HG03520 (cell line): ENCODE data around the gene TPSD1.

Source experiments
- ATAC-seq: cut with Tn5 transposase; IDR thresholded peaks from one replicate; pipeline ENCODE4 v1.9.1; 2021; ENCODE audit warnings: mild to moderate bottlenecking, moderate library complexity; ENCODE audit not compliant: unreplicated experiment

TPSD1 gene

DNA sequence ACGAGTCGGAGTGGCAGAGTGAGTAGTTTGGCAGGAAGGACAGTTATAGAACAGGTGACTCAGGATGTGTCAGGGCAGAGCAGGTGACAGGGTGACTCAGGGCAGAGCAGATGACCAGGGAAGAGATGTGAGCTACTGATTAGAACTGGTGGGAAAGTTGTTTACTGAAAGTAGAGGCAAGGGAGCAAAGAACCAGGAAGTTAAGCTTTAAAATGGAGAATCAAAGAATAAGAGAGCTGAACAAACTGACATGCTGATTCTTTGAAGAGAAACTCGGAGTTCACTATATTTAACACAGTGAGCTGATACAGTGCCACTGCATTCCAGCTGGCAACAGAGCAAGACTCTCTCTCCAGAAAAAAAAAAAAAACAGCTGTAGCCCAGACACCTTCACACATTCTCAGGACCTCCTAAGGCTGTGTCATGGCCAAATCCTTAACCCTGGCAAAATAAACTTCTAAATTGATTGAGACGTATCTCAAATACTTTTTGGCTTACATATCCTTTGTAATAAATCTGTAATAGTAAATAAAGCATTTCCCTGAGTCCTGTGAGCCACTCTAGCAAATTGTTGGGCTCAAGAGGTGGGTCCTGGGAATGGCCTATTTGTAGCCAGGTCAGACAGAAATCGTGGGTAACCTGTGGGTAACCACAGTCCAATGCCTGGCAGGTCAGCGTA, 41.3 kb downstream of the TPSD1 start:
- ATAC-seq, result no peak

DNA sequence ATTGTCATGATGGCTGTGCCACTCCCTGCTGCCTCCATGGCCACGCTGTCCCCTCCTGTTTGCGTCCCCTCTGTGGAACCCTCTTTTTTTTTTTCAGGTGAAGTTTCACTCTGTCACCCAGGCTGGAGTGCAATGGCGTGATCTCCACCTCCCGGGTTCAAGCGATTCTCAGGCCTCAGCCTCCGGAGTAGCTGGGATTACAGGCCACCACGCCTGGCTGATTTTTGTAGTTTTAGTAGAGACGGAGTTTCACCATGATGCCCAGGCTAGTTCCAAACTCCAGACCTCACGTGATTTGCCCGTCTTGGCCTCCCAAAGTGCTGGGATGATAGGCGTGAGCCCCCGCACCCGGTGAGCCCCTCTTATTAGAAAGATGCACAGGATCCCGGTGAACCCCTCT, 42.5 kb downstream of the TPSD1 start:
- ATAC-seq, result no peak

DNA sequence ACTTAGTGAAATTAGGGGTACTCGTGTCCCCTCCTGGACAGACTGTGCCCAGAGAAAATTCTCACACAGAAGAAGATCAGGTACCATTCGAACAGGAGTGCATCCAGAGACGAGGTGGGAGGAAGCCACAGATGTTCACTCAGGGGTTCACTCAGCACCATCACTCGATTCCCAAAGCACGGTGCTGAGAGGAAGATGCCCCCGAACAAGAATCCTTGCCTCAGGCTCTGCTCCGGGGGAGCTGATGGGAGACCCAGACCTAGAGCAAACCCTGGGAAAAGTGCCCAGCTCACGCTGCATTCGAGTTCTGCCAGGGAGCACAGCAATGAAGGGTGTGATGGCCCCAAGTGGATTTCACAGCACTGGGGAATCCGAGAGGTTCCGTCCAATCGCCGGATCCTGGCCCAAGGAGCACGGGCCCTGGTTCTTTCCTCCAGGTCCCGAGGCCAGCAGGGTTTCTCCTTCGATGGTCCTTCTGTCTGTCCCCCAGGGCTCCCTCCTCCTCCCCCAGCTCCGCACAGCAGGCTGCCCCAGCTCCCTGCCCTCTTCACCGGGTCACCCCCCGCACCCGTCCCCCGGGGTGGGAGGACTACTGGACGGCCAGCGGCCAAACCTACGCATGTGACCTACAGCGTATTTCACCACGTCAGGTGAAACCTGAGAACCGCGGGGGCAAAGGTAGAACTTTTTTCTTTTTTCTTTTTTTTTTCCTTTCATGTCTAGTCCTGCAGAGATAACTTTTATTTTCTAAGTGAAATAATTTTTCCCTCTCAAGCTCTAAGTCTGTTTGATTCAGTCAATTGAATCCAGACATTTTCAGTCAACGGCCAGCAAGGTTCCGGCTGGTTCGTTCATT, 43.4 kb downstream of the TPSD1 start:
- ATAC-seq, result no peak

DNA sequence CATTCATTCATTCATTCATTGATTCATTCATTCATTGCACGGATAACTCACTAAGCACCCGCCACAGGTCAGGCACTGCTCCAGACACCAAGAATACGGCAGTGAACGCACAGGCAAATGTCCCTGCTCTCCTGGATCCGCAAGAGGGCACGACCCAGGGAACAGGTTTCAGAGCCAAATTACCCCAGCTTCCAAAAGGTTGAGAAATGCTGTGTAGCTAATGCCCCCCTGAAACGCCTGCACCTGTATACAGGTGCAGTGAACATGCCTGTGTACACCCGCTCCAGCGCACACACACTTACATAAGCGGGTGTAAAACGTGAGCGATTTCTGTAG, 44.0 kb downstream of the TPSD1 start:
- ATAC-seq, result no peak

DNA sequence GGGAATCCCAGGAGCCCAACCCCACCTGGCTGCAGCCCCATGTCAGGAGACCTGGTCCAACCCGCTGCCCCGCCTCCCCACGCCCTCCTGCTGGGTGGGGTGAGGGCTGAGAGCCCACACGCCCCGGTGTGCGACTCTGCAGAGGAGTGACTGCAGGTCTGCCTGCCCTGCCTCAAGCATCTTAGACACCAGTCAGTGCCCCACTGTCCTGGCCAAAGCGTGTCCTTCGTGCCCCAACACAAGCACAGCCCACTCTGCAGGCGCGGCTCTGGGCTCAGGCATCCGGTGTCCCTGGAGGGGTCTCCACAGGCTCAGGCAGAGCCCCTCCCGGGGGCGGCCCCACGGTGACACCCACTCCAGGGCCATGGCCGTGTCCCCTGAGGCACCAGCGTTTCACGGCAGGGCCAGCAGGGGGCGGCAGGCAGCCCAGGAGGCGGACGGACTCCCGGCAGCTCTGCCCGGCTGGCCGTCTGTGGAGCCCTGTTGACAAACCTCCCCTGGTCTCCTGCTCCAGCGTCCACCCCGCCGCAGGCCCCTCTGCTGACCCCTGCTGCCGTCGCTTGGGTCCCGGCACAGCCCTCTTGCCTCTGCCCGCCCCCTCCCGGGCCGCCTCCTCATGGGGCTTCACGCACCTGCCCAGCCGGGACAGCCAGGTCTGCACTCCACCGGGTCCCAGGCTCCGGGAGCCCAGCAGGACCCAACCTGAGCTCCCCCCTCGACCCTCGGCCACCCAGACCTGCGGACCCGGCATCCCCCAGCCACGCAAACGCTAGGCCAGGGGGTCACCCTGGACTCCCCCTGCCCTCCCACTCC, 45.0 kb downstream of the TPSD1 start:
- no peak for ATAC-seq

DNA sequence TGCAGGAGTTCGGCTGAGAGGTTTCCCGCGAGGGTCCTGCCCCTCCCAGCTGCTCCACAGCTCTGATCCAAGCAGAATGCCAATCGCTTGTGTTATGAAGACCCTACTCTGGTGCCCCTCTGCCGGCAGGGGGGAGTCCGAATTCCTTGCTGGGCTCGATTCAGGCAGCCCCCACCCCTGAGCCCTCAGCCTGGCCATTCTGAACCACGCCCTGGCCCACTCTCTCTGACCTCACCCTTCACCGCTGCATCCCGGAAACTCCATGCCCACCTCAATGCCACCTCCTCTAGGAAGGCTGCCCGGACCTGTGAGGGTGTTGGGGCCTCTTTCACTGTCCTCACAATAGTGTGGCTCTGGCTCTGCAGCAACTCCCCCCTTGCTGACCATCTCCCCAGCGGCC, 45.7 kb downstream of the TPSD1 start:
- no peak for ATAC-seq

DNA sequence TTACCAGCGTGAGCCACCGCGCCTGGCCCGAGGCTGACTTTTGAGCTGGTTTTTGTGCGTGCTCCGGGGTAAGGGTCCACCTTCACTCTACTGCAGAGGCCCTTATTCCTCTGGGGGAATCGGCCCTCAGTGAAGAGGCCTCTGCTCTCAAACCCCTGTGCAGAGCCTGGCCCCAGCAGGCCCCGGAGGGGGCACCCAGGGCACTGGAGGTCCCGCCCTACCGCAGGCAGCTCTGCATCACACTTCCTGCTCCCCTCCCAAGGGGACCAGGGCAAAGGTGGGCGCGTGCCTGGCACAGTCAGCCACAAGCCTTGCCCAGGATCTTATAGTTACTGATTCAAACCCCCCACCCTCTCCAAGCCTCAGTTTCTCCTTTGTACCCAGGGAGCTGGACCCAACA, 50.0 kb downstream of the TPSD1 start:
- ATAC-seq, result no peak

DNA sequence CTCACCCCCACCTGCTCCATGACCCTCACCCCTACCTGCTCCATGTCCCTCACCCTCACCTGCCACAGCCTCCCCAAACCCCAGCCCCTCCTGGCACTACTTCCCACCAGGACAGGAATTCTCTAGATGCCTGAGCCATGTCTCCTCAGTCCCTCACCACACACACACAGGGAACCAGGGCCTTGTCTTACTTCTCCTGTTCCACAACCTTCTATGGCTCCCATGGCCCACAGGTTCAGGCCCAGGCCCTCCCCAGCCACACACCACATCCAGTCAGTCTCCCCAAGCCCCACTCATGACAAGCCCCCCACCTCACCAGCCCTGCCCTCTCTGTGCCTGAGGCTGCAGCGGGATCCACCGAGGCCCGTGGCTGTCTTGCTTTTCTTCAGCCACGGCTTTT, 50.5 kb downstream of the TPSD1 start:
- ATAC-seq, result no peak

DNA sequence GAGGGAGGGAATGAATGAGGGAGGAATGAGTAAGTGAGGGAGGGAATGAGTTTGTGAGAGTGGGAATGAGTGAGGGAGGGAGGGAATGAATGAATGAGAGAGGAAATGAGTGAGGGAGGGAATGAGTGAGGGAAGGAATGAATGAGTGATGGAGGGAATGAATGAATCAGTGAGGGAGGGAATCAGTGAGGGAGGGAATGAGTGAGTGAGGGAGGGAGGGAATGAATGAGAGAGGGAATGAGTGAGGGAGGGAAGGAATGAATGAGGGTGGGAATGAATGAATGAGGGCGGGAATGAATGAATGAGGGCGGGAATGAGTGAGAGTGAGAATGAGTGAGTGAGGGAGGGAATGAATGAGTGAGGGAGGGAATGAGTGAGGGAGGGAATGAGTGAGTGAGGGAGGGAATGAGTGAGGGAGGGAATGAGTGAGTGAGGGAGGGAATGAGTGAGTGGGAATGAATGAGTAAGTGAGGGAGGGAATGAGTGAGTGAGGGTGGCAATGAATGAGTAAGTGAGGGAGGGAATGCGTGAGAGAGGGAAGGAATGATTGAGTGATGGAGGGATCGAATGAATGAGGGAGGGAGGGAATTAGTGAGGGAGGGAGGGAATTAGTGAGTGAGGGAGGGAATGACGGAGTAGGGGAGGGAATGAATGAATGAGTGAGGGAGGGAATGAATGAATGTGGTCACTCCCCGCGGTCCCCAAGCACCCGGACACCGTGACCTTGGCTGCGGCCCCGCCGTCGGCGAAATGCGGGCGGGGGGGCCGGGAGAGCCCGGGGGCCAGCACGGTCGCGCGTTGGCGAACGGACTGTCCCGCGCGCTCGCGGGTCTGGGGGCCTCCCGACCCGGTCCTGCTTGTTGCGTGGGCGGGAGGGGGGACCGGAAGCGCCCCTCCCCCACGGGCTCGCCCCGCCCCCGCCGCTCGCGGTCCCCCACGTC, 52.4 kb downstream of the TPSD1 start:
- peak; percentile 16 for ATAC-seq
